ENCODE measurements around the gene CCDC181.
A peak's percentile ranks its signal among the peaks of the same experiment; 100 is the strongest.
"Not testable (repeated sequence)": the region's sequence is repeated elsewhere in the genome, so short reads cannot be mapped to it uniquely, and the experiment has no call there.

Gene CCDC181

DNA sequence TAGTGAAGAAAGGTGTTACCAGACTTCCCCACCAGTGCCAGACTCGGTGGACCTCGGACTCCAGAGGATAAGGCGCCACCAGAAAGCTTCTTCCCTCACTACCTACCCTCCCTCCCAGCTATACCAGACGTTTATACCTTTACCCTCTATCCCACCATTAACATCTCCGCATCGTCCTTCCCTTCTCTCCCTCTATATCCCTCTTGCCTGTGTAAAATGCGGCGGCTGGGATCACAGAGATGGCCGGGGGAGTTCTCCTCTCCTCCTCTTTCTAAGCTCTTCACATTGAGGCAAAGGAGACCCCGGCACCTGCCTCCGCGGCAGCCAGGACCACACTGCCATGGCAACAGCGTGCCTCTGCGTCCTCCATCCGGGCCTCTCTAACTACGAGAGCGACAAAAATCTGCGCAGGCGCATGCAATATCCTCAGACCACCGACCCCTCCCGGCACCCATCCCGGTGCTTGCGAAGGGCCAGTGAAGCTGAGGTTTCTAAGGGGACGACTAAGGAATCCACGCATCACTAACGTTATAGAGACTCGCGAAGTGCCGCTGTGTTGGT is at the start of gene CCDC181:
Gene CCDC181, minus strand, starts transcription at position 394 of the 561 bp plus-strand sequence. CDS start 2,547 bp downstream, outside the sequence.
- peak; percentile 81 for DNase-seq (ENCODE audit: low spot score)

GRCh38 chr1:169475806-169476387 is 48.6 kb upstream of the CCDC181 start:
- DNase-seq (ENCODE audit: low spot score), result no peak

GRCh38 chr1:169474302-169474995 is 47.2 kb upstream of the CCDC181 start:
- DNase-seq (ENCODE audit: low spot score), result no peak

- DNase-seq (ENCODE audit: low spot score), result no peak
Measured at GRCh38 chr1:169473347-169473746, 46.1 kb upstream of the CCDC181 start.

GRCh38 chr1:169472738-169473137 is 45.5 kb upstream of the CCDC181 start:
- no peak for DNase-seq (ENCODE audit: low spot score)

- no peak for DNase-seq (ENCODE audit: low spot score)
Measured at GRCh38 chr1:169468982-169469381, 41.7 kb upstream of the CCDC181 start.

GRCh38 chr1:169466259-169467230 is 39.3 kb upstream of the CCDC181 start:
- DNase-seq (ENCODE audit: low spot score), result peak; percentile 22

GRCh38 chr1:169465281-169465680 is 38.0 kb upstream of the CCDC181 start:
- DNase-seq (ENCODE audit: low spot score), result no peak

- no peak for DNase-seq (ENCODE audit: low spot score)
Measured at GRCh38 chr1:169462385-169462784, 35.1 kb upstream of the CCDC181 start.

DNA sequence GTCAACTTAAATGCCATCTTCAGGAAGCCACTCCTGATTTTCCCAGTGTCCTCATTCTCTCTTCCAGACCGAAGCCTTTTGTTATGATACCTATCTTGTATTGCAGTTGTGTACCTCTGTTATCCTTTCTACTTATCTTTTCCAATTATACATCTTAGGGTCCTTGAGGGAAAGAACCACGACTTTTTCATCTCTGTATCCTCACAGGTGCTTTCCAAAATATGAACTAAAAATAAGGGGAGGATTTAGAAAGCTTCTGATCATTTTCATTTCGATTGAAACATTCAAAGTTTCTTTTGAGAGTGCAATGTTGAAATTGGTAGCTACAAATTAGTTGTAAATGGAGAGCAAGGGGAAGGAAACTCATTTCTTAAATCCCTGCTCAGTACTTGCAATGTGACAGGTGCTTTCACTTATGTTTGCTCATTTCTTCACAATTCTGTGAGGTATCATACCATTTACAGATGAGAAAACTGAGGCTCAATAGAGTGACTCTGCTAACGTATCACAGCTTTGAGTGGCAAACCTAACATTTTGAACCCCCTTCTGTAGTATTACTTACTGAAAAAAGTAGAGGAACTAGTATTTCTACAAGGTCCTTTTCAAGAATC is 34.2 kb upstream of the CCDC181 start:
- DNase-seq (ENCODE audit: low spot score), result no peak

DNA sequence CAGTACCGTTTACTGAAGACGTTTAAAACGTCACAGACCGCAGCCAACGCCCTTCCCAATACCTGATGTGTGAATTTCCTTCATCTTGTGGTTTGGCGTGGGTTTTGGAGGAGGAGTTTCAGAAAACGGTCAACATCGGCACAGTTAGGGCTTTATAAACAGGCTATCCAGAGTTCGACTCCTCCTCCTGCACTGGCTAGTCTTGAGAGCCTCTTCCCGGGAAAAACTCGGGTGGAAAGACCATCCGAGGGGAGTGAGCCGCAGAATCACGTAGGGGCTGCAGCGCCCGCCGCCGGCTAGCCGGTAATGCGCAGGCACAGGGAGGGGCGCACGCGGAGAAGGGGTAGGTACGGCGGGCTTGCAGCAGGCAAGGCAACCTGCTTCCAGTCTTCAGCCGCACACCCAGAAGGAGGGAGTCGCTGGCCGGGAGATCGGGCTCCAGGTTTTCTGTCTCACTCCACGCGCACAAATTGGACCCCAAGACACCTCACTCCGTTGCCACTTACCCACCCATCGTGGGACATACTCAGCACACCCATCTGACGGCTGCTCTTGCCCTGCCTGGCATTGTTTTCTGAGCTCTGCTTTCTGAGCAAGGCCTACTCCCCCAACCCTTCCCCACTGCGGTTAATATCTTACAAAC is 33.0 kb upstream of the CCDC181 start:
- peak; percentile 15 for DNase-seq (ENCODE audit: low spot score)

DNA sequence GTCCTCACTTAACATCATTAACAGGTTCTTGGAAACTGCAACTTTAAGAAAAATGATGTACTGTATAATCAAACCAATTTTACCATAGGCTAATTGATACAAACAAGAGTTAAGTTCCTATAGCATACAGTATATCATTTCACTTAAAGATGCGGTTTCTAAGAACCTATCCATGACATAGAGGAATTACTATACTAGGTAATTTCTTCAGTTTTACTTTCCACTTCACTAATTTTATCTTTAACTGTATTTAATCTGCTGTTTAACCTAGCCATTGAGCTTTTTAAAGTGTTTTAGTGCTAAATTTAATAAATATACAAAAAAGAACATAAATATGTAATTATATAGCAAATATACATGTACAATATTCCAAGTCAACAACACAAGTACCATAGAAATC is 30.2 kb upstream of the CCDC181 start:
- no peak for DNase-seq (ENCODE audit: low spot score)

- no peak for DNase-seq (ENCODE audit: low spot score)
Measured at GRCh38 chr1:169456029-169456428, 28.8 kb upstream of the CCDC181 start.

DNA sequence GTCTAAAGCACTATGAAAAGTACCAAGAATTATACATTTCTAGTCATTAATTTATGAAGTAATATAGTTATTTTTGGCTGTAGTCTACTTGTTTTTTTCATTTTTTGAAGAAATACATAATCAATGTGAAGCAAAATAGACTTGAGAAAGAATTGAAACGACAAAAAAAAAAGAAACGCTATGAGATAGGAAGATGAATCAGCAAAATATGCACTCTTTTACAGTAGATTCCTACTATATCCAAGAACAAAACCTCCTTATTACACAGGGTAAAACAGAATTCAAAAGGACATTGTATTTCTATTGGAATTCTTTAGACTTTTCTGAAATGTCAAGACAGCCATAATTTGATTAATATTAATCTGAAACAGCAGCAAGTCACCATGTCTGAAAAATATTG is 25.6 kb upstream of the CCDC181 start:
- DNase-seq (ENCODE audit: low spot score), result no peak

DNA sequence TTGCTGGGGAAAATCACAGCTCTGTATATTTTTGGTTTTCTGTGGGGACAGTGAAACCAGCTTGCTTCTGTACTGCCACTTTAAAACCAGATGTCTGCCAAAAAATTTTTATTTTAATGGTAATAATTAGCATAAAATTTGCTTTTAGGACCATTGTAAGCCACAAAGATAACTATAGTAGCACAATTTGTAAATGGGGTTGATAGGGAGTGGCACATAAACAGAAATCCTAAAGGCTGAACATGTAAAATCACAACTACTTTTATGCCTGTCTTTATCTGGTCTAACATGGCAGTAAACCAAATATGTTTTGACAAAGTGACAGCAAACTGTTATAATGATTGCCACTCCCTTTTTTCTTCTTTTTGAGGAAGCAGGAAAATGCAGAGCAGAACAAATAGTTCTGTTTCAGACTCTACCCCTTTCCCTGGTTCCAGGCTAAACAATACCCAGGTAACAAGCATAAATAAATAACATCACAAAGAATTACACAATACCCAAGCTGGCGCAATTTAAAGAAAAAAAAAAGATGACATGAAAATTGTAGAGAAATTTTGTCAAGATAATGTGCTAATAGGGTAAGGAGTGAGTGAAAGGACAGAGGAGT is 24.0 kb upstream of the CCDC181 start:
- DNase-seq (ENCODE audit: low spot score), result no peak

- no peak for DNase-seq (ENCODE audit: low spot score)
Measured at GRCh38 chr1:169443923-169444322, 16.6 kb upstream of the CCDC181 start.

DNA sequence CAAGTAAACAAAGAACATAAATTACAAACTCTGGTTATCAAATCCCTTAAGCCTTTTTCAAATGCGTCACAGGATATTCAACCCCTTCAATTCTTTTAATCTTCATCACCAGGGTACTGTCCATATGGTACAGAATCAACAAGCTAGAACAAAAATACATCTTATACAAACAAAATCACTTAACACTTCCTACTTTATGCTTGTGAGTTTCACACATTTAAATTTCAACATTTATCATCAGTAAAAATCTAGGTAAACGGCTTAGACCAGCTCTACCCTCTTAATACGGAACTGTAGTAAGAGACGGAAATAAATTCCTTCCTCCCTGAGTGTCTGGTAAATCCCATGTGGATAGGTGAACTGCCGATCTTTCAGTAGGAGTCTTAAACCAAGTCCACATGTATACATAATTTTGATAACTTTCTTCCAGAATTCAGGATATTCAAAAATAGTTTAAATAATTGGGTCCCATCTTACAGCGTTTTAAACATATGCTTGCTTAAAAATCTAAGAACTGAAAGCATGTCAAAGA is 1.0 kb downstream of the CCDC181 start:
- no peak for DNase-seq (ENCODE audit: low spot score)

DNA sequence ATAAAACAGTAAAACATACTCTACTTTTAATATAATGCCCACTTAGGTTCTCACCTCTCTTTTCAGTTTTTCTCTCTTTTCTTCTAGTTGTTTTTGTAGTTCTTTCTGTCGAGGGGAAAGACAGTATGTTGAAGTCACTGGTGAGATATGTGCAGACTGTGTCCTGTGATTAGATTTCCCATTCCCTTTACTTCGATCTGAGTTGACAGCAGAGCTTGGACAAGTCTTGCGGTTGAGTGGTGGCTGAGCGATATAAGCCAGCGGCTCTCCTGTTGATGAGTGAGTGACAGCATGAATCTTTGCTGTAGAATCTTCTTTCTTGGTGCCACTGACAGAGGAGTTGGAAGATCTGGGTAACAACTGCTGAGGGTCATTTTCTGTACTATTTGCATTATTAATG is 6.0 kb downstream of the CCDC181 start:
- DNase-seq (ENCODE audit: low spot score), result no peak

DNA sequence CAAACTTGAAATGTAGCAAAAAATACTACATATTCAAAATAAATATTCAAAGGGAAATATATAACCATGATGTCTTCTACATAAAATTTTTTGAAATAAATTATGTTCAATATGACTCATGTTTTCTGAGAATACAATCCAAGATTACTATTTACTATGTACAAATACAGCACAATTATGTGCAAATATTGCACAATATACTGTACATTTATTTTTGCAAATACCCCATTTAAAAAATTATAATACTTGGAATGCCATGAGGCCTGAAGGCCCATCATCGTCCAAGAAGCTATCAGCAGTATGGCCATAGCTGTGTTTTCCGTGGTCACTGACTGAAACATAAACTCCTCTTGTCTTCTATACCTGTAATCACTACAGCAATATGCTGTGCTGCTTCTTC is 12.3 kb downstream of the CCDC181 start:
- no peak for DNase-seq (ENCODE audit: low spot score)

DNA sequence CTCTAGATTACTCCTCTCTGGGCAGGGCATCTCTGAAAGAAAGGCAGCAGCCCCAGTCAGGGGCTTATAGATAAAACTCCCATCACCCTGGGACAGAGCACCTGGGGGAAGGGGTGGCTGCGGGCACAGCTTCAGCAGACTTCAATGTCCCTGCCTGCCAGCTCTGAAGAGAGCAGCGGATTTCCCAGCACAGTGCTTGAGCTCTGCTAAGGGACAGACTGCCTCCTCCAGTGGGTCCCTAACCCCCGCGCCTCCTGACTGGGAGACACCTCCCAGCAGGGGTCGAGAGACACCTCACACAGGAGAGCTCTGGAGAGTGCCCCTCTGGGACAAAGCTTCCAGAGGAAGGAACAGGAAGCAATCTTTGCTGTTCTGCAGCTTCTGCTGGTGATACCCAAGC is 18.9 kb downstream of the CCDC181 start:
- not testable (repeated sequence) for DNase-seq (ENCODE audit: low spot score)

DNA sequence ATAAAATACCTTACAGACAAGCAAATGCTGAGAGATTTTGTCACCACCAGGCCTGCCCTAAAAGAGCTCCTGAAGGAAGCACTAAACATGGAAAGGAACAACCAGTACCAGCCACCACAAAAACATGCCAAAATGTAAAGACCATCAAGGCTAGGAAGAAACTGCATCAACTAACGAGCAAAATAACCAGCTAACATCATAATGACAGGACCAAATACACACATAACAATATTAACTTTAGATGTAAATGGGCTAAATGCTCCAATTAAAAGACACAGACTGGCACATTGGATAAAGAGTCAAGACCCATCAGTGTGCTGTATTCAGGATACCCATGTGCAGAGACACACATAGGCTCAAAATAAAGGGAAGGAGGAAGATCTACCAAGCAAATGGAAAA is 24.7 kb downstream of the CCDC181 start:
- not testable (repeated sequence) for DNase-seq (ENCODE audit: low spot score)

Measured in iPS-NIHi11 (cell line).